GM18499 (cell line): ENCODE measurements around the gene SH3RF3.

Experiments used
- ATAC-seq: cut with Tn5 transposase; IDR thresholded peaks from one replicate; pipeline ENCODE4 v1.9.1; 2021; ENCODE audit warnings: moderate number of reproducible peaks; ENCODE audit not compliant: insufficient read depth, unreplicated experiment

SH3RF3 gene

GRCh38 chr2:109517118-109517889 is 388.3 kb downstream of the SH3RF3 start:
- ATAC-seq, result no peak

- ATAC-seq, result no peak
Observed at GRCh38 chr2:109519513-109519912, 390.5 kb downstream of the SH3RF3 start.

- no peak for ATAC-seq
Observed at GRCh38 chr2:109521233-109522062, 392.4 kb downstream of the SH3RF3 start.

- no peak for ATAC-seq
Observed at GRCh38 chr2:109522063-109522374, 393.0 kb downstream of the SH3RF3 start.

- ATAC-seq, result no peak
Observed at GRCh38 chr2:109523121-109523520, 394.1 kb downstream of the SH3RF3 start.

- ATAC-seq, result no peak
Observed at GRCh38 chr2:109523536-109524361, 394.7 kb downstream of the SH3RF3 start.

- ATAC-seq, result no peak
Observed at GRCh38 chr2:109525836-109526235, 396.8 kb downstream of the SH3RF3 start.

- no peak for ATAC-seq
Observed at GRCh38 chr2:109526442-109526970, 397.5 kb downstream of the SH3RF3 start.

GRCh38 chr2:109527079-109527478 is 398.1 kb downstream of the SH3RF3 start:
- ATAC-seq, result no peak

GRCh38 chr2:109527846-109528705 is 399.1 kb downstream of the SH3RF3 start:
- no peak for ATAC-seq

GRCh38 chr2:109528811-109529501 is 400.0 kb downstream of the SH3RF3 start:
- no peak for ATAC-seq

- no peak for ATAC-seq
Observed at GRCh38 chr2:109529532-109530449, 400.8 kb downstream of the SH3RF3 start.

- ATAC-seq, result no peak
Observed at GRCh38 chr2:109530712-109531111, 401.7 kb downstream of the SH3RF3 start.

GRCh38 chr2:109531221-109531620 is 402.2 kb downstream of the SH3RF3 start:
- ATAC-seq, result no peak

- no peak for ATAC-seq
Observed at GRCh38 chr2:109531896-109532727, 403.1 kb downstream of the SH3RF3 start.

- ATAC-seq, result no peak
Observed at GRCh38 chr2:109532728-109533076, 403.7 kb downstream of the SH3RF3 start.

GRCh38 chr2:109533823-109534222 is 404.8 kb downstream of the SH3RF3 start:
- ATAC-seq, result no peak
